Stimulated activated CD8-positive, alpha-beta memory T cell treated with anti-CD3 and anti-CD28 coated beads, Interleukin-4, amount 100 ng/mL, for 4 hours (primary cell): ENCODE results near the gene AARS2.
A peak's percentile ranks its signal among the peaks of the same experiment; 100 is the strongest.

ENCODE experiments used
- DNase-seq, 2 donors: peaks; one replicate each; pipeline ENCODE4 v3.0.0-alpha.2; 2020; ENCODE audit warnings: low read depth in 2 of 2, low spot score in 1 of 2

The AARS2 gene

GRCh38 chr6:44276667-44277640 is 36.2 kb downstream of the AARS2 start:
- DNase-seq, result no peak

- no peak for DNase-seq
These were observed 37.1 kb downstream of the AARS2 start for GRCh38 chr6:44275749-44276648.

GRCh38 chr6:44275271-44275748 is 37.8 kb downstream of the AARS2 start:
- no peak for DNase-seq

- DNase-seq, result no peak
These were observed 39.5 kb downstream of the AARS2 start for GRCh38 chr6:44273617-44274016.

GRCh38 chr6:44272999-44273566 is 40.1 kb downstream of the AARS2 start:
- DNase-seq, result no peak

GRCh38 chr6:44272529-44272928 is 40.6 kb downstream of the AARS2 start:
- DNase-seq, result no peak

- DNase-seq, result no peak
These were observed 41.2 kb downstream of the AARS2 start for GRCh38 chr6:44271914-44272313.

- no peak for DNase-seq
These were observed 41.8 kb downstream of the AARS2 start for GRCh38 chr6:44271406-44271723.

GRCh38 chr6:44270526-44271405 is 42.4 kb downstream of the AARS2 start:
- no peak for DNase-seq

- peak in 1 of 2 donors; percentile 29 for DNase-seq
These were observed 43.1 kb downstream of the AARS2 start, which contains the start of gene TMEM151B for GRCh38 chr6:44269921-44270525. TSS of gene TMEM151B (plus strand) at chr6:44270450. CDS start at chr6:44270743, 293 bp downstream.

GRCh38 chr6:44269178-44269920 is 43.8 kb downstream of the AARS2 start:
- DNase-seq, result no peak

GRCh38 chr6:44268095-44268628 is 45.0 kb downstream of the AARS2 start:
- DNase-seq, result no peak

- DNase-seq, result no peak
These were observed 45.9 kb downstream of the AARS2 start for GRCh38 chr6:44267252-44267651.

- no peak for DNase-seq
These were observed 46.8 kb downstream of the AARS2 start for GRCh38 chr6:44266347-44266746.

- DNase-seq, result no peak
These were observed 47.4 kb downstream of the AARS2 start for GRCh38 chr6:44265722-44266233.

- peak; percentile 91 to 94 for DNase-seq
These were observed 48.0 kb downstream of the AARS2 start, which contains the start of gene NFKBIE for GRCh38 chr6:44265007-44265721. TSS of gene NFKBIE (minus strand) at chr6:44265551. CDS start at chr6:44265346, 205 bp downstream.

- DNase-seq, result no peak
These were observed 48.8 kb downstream of the AARS2 start for GRCh38 chr6:44264154-44265006.
